HEK293 (cell line): ENCODE data around the gene AMT.
"Not testable (repeated sequence)": the region's sequence is repeated elsewhere in the genome, so short reads cannot be mapped to it uniquely, and the experiment has no call there.

ENCODE experiments used
- GLI4 ChIP-seq: fragments of 450-650 bp; formaldehyde crosslinking; IDR thresholded peaks from 2 replicates; pipeline ENCODE4 v1.5.1; 2016; ENCODE audit warnings: missing biosample characterization, missing genetic modification characterization
- KLF16 ChIP-seq: fragments of 450-650 bp; formaldehyde crosslinking; IDR thresholded peaks from 2 replicates; pipeline ENCODE4 v1.5.1; 2017; ENCODE audit warnings: missing biosample characterization, missing genetic modification characterization
- SP7 ChIP-seq: fragments of 450-650 bp; formaldehyde crosslinking; IDR thresholded peaks from 2 replicates; pipeline ENCODE4 v1.5.1; 2016; ENCODE audit warnings: missing biosample characterization, missing genetic modification characterization
- ZBTB48 ChIP-seq: fragments of 450-650 bp; formaldehyde crosslinking; IDR thresholded peaks from 2 replicates; pipeline ENCODE4 v1.5.1; 2016; ENCODE audit warnings: missing biosample characterization, missing genetic modification characterization
- ZNF768 ChIP-seq: fragments of 450-650 bp; formaldehyde crosslinking; IDR thresholded peaks from 2 replicates; pipeline ENCODE4 v1.5.1; 2018; ENCODE audit warnings: missing biosample characterization, mild to moderate bottlenecking, missing genetic modification characterization
- TF ChIP-seq, protein P1 (sequence below): fragments of 450-650 bp; formaldehyde crosslinking; IDR thresholded peaks from 2 replicates; pipeline ENCODE4 v1.5.1; 2016; ENCODE audit warnings: missing biosample characterization, missing genetic modification characterization

DNA sequence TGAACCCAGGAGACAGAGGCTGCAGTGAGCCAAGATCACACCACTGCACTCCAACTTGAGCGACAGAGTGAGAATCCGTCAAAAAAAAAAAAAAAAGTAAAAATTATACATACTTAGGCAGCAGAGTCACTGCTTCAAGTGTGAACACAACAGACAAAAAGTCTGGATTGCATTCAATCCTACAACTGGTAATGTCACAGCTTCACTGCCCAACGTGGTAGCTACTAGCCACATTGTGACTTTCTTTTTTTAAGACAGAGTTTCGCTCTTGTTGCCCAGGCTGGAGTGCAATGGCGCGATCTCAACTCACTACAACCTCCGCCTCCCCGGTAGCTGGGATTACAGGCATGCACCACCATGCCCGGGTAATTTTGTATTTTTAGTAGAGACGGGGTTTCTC lies 31.0 kb downstream of the AMT start:
- TF ChIP-seq, protein P1, sequence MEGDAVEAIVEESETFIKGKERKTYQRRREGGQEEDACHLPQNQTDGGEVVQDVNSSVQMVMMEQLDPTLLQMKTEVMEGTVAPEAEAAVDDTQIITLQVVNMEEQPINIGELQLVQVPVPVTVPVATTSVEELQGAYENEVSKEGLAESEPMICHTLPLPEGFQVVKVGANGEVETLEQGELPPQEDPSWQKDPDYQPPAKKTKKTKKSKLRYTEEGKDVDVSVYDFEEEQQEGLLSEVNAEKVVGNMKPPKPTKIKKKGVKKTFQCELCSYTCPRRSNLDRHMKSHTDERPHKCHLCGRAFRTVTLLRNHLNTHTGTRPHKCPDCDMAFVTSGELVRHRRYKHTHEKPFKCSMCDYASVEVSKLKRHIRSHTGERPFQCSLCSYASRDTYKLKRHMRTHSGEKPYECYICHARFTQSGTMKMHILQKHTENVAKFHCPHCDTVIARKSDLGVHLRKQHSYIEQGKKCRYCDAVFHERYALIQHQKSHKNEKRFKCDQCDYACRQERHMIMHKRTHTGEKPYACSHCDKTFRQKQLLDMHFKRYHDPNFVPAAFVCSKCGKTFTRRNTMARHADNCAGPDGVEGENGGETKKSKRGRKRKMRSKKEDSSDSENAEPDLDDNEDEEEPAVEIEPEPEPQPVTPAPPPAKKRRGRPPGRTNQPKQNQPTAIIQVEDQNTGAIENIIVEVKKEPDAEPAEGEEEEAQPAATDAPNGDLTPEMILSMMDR (tag by site-specific recombination), result not testable (repeated sequence)
- TF ChIP-seq SP7 (tag by site-specific recombination); ZNF768; KLF16 (tag by site-specific recombination); ZBTB48 (tag by site-specific recombination); GLI4 (tag by site-specific recombination): not testable (repeated sequence)
